ENCODE results near the gene AP5Z1.
"Not testable (repeated sequence)": the region's sequence is repeated elsewhere in the genome, so short reads cannot be mapped to it uniquely, and the experiment has no call there.

The AP5Z1 gene

DNA sequence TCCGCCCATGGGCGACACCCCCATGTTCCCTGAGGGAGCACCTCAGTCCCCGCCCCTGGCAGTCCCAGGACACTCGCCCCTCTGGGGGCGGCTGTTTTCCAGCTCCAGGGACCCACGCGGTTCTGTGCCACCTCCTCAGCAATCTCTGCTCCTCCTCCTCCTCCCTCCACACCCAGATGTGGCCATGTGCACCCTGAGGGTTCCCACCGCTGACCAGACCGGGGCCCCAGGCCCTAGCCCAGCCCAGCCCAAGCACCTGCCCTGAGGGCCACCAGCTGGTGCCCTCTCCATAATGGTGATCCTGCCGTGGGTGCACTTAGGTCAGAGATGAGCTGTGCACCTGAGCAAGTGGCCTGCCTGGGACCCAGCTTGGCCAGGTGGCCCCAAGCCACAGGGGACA, 25.1 kb downstream of the AP5Z1 start:
- H3K27me3 ChIP-seq: no peaks in the 10 kb centered on the region
- peak overlapping the region; percentile 66 for H3K9ac ChIP-seq
- peaks cover 92% of the 10 kb centered on the region for H3K4me1 ChIP-seq

DNA sequence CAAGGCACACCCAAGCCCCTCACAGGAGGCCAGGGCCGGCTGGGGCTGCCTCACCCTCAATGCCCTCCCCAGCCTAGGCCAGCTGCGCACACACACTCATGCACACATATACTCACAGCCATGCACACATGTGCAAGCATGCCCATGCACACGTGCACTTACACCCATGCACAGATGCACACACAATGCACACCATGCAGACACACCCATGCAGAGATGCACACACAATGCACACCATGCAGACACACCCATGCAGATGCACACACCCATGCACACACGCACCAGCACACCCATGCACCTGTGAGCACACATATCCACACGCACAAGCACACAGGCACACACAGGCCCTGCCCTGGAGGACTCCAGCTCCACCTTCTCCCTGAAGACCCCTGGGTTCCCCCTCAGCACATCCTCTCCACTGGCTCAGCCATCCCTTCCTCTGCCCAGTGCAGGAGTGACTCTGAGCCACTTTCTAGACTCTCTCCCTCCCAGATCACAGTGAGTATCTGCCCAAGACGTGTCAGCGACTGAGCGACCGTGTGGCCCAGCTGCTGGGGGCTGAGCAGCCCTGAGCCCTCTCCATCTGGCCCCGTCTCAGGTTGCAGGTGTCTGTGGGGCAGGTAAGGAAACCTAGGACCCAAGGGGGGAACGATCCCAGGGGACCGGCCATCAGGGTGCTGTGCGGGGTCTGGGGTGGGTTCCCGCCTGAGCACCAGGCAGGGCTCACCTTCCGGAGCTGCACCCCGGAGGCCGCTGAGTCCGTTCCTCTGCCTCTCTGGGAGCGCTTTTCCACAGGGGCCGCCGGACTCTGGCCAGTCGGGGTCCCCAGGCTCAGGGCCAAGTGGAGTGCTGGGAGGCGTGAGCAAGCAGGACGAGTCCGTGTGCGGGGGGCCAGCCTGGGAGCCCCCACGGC, 25.8 kb downstream of the AP5Z1 start:
- Histone ChIP-seq H4K20me1 (peaks cover 15% of the 10 kb centered on the region; the same call in 1 of the 2 replicates), H3K27ac (peak overlapping the region; percentile 80), H3K4me3 (peak overlapping the region; percentile 7; the same call in 1 of the 2 replicates), H3K9me3 (no peaks in the 10 kb centered on the region), H3K9ac (peak overlapping the region; percentile 63), H3K4me1 (peaks cover 97% of the 10 kb centered on the region), H3K27me3 (no peaks in the 10 kb centered on the region), H3K36me3 (peaks cover 50% of the 10 kb centered on the region), H3K4me2 (peak overlapping the region; percentile 94)
- TF ChIP-seq Cebpa-rat (IDR thresholded peaks at IDR 0.05): no peak

More for the DNA sequence above, 25.1 kb downstream of the AP5Z1 start:
- Histone ChIP-seq H3K4me2 (peak overlapping the region; percentile 94), H3K27ac (peak overlapping the region; percentile 75), H3K9me3 (no peaks in the 10 kb centered on the region), H3K4me3 (no peak overlapping the region), H4K20me1 (peaks cover 15% of the 10 kb centered on the region; the same call in 1 of the 2 replicates), H3K36me3 (peaks cover 45% of the 10 kb centered on the region)
- no peak for TF ChIP-seq Cebpa-rat (IDR thresholded peaks at IDR 0.05)

DNA sequence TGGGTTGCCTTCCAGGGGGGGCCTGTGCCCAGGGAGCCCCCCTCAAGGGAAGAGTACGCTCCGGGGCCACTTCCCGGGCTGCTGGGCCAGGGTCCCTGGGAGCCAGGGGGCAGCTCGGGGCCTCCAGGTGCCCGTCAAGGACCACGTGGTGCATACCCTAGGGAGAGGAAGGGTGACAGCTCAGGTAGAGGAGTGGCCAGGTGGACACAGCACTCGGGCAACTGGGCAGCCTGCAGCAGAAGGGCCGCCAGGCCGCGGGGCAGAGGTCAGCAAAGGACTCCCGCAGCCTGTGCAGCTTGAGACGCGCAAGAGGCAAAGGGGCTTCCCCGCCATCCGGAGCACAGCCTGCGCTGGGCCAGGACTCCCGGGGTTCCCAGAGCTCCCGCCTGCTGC, 26.4 kb downstream of the AP5Z1 start:
- Histone ChIP-seq H3K4me1 (peaks cover 97% of the 10 kb centered on the region), H3K4me2 (peak overlapping the region; percentile 94), H3K9ac (peak overlapping the region; percentile 63), H3K27ac (peak overlapping the region; percentile 80), H3K9me3 (no peaks in the 10 kb centered on the region), H3K27me3 (no peaks in the 10 kb centered on the region), H4K20me1 (peaks cover 15% of the 10 kb centered on the region; the same call in 1 of the 2 replicates), H3K36me3 (peaks cover 49% of the 10 kb centered on the region), H3K4me3 (peak overlapping the region; percentile 7; the same call in 1 of the 2 replicates)
- TF ChIP-seq Cebpa-rat (IDR thresholded peaks at IDR 0.05): no peak

DNA sequence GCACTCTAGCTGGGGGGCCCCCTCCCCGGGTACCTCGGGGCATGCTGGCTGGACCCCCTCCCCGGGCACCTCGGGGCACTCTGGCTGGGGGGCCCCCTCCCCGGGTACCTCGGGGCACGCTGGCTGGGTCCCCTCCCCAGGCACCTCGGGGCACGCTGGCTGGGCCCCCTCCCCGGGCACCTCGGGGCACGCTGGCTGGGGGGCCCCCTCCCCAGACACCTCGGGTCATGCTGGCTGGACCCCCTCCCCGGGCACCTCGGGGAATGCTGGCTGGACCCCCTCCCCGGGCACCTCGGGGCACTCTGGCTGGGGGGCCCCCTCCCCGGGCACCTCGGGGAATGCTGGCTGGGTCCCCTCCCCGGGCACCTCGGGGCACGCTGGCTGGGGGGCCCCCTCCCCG, 27.2 kb downstream of the AP5Z1 start:
- Histone ChIP-seq H3K36me3 (peaks cover 44% of the 10 kb centered on the region; the same call in 1 of the 2 replicates), H3K4me2 (peak overlapping the region; percentile 94), H4K20me1 (peaks cover 15% of the 10 kb centered on the region; the same call in 1 of the 2 replicates), H3K27ac (peak overlapping the region; percentile 80; the same call in 1 of the 2 replicates), H3K4me1 (peaks cover 95% of the 10 kb centered on the region)
- H3K4me3 ChIP-seq, H3K9ac ChIP-seq, H3K9me3 ChIP-seq, H3K27me3 ChIP-seq: not testable (repeated sequence)

DNA sequence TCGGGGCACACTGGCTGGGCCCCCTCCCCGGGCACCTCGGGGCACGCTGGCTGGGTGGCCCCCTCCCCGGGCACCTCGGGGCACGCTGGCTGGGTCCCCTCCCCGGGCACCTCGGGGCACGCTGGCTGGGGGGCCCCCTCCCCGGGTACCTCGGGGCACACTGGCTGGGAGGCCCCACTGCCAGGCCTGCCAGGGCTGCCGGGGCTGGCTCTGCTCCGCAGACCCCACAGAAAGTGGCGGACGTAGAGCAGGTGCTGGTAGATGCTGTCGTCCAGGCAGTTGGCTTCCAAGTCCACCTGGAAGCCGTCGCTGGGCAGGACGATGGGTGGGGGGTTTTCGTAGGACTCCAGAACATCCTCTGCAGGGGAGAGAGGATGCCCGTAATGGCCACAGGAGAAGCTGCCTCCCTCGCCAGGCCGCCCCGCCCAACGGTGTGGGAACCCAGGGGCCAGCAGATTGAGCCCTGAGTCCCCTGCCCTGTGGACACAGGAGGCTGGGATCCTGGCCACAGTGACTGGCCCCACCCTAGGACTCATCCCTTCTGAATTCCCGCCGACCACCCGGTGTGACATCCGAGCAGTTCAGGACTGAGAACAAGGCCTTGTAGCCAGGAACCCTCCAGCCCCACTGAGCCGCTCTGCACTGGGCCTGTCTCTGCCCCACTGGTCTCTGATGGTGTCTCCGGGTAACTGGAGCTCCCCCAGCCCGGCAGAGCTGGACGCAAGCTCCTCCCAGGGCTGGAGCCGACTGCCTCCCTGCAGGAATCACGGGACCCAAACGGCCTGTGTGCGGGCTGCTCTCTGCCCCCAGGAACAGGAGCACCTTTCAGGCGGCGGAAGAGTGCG, 28.2 kb downstream of the AP5Z1 start:
- Histone ChIP-seq H3K4me3 (no peak overlapping the region), H3K4me2 (peak overlapping the region; percentile 19), H3K27me3 (no peaks in the 10 kb centered on the region), H3K27ac (peak overlapping the region; percentile 80), H3K9me3 (no peaks in the 10 kb centered on the region), H3K9ac (0 out of 2 replicates have a peak overlapping the region, but pooled peaks have one; percentile 29), H3K36me3 (peaks cover 43% of the 10 kb centered on the region; the same call in 1 of the 2 replicates), H4K20me1 (peaks cover 15% of the 10 kb centered on the region; the same call in 1 of the 2 replicates), H3K4me1 (peaks cover 96% of the 10 kb centered on the region)
- TF ChIP-seq Cebpa-rat (IDR thresholded peaks at IDR 0.05): no peak

DNA sequence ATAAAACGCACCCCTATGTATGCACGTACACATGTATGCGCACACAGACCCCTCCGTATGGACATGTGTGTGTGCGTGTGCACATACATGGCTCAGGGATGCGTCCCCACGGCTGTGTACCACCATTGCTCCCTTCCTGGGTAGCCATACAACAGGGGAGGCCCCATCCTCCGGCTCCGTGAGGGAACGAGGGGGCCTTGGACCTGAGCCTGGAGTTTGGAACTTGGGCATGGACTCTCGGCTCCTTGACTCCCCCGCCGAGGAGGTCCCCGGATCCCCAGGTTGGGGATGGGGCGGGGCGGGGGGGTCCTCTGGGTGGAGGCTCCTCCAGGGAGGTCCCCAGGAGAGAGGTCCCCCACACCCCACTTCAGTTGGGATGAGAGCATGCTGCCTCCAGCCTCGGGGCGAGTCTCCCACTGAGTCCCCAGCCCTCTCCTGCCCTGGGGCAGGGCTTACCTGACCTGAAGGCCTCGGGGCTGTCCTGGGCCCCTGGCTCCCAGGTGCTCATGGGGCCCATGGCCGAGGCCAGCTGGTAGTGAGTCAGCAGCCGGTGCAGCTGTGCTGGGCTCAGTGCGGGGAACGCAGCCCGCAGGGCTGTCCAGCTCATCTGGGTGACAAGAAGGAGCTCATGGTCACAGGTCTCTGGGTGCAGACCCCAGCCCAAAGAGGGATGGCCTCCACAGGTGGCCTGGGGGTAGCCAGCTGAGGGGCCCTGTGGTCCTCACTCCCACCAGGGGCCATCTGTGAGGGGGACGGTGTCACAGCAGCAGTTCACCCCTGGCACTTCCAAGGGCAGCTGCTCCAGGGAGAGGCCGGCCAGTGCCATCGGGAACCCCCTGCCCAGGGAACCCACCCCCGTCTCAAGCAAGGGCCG, 29.9 kb downstream of the AP5Z1 start:
- TF ChIP-seq Cebpa-rat (IDR thresholded peaks at IDR 0.05): no peak
- Histone ChIP-seq H4K20me1 (peaks cover 15% of the 10 kb centered on the region; the same call in 1 of the 2 replicates), H3K27ac (peak overlapping the region; percentile 99), H3K4me3 (no peak overlapping the region), H3K36me3 (peaks cover 32% of the 10 kb centered on the region; the same call in 1 of the 2 replicates), H3K4me1 (peaks cover 88% of the 10 kb centered on the region), H3K27me3 (no peaks in the 10 kb centered on the region), H3K9me3 (no peaks in the 10 kb centered on the region), H3K9ac (peak overlapping the region; percentile 65), H3K4me2 (peak overlapping the region; percentile 97)

DNA sequence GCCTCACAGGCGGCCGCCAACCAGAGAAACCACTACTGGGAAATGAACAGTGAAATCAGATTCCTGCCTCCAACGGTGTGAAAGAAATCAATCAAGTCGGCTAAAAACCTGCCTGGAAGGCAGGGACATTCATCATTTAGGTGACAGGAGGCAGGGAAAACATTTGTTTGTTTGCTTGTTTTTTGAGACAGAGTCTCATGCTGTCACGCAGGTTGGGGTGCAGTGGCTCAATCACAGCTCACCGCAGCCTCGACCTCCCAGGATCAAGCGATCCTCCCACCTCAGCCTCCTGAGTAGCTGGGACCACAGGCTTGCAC, 30.5 kb downstream of the AP5Z1 start:
- no peak for TF ChIP-seq Cebpa-rat (IDR thresholded peaks at IDR 0.05)
- H3K9me3 ChIP-seq: no peaks in the 10 kb centered on the region
- H3K9ac ChIP-seq: peak overlapping the region; percentile 65
- peak overlapping the region; percentile 97 for H3K4me2 ChIP-seq
- 0 out of 2 replicates have a peak overlapping the region, but pooled peaks have one; percentile 42 for H3K4me3 ChIP-seq
- H3K4me1 ChIP-seq: peaks cover 88% of the 10 kb centered on the region
- peaks cover 29% of the 10 kb centered on the region; the same call in 1 of the 2 replicates for H3K36me3 ChIP-seq
- peak overlapping the region; percentile 99 for H3K27ac ChIP-seq
- peaks cover 9% of the 10 kb centered on the region; the same call in 1 of the 2 replicates for H4K20me1 ChIP-seq
- no peaks in the 10 kb centered on the region for H3K27me3 ChIP-seq

DNA sequence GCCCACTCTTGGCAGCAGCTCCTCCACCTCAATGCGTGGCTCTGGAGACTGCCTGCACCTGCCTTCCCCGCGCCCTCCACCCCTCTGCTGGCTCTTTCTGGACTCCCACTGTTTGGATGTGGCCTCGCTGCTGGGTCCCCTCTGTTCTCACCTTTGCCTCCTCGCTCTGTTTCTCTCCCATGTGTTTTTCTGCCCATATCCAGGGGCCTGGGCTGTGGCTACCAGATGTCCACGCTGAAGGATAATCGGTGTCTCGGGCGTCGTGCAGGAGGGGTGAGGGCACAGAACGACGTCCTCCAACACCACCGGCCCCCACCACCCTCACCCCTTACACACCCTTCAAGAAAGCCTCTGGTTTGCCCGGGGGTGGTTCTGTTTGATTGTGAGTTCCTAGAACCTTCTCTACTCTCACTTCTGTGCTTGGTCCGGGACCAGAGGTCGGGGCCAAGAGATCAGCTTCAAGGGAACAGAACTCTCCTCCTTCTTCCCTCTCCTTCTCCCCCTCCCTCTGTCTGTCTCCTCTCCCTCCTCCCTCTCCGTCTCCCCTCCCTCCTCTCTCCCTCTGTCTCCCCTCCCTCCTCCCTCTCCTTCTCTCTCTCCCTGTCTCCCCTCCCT, 31.7 kb downstream of the AP5Z1 start:
- H4K20me1 ChIP-seq: no peaks in the 10 kb centered on the region
- peaks cover 20% of the 10 kb centered on the region; the same call in 1 of the 2 replicates for H3K36me3 ChIP-seq
- peak overlapping the region; percentile 99 for H3K27ac ChIP-seq
- TF ChIP-seq Cebpa-rat (IDR thresholded peaks at IDR 0.05): no peak
- H3K27me3 ChIP-seq: no peaks in the 10 kb centered on the region
- peak overlapping the region; percentile 65 for H3K9ac ChIP-seq
- peak overlapping the region; percentile 97 for H3K4me2 ChIP-seq
- no peaks in the 10 kb centered on the region; the same call in 1 of the 2 replicates for H3K9me3 ChIP-seq
- H3K4me1 ChIP-seq: peaks cover 88% of the 10 kb centered on the region
- peak overlapping the region; percentile 42 for H3K4me3 ChIP-seq
